HFFc6 (cell line): ENCODE data around the gene CPEB1. TPM values are rescaled to one million over a fixed set of nuclear protein-coding genes. Genes with fewer than 3 reads are reported as not detected.

ENCODE experiments used
- DNase-seq: peaks from one replicate; pipeline ENCODE4 v3.0.0-alpha.2; 2018
- H3K27ac Mint-ChIP-seq: 2 replicates; pipeline ENCODE4 v1.8.0; 2020; ENCODE audit warnings: mild to moderate bottlenecking, mixed read lengths
- H3K27me3 Mint-ChIP-seq: 2 replicates; pipeline ENCODE4 v1.8.0; 2021; ENCODE audit warnings: mild to moderate bottlenecking, moderate library complexity, mixed read lengths; ENCODE audit not compliant: insufficient read depth
- H3K36me3 Mint-ChIP-seq: 2 replicates; pipeline ENCODE4 v1.8.0; 2021; ENCODE audit warnings: low read depth, mixed read lengths
- H3K4me1 Mint-ChIP-seq: 2 replicates; pipeline ENCODE4 v1.8.0; 2020; ENCODE audit warnings: low read depth, mixed read lengths
- H3K4me3 Mint-ChIP-seq: 2 replicates; pipeline ENCODE4 v1.8.0; 2020; ENCODE audit warnings: mild to moderate bottlenecking, moderate library complexity, mixed read lengths
- H3K9me3 Mint-ChIP-seq: 2 replicates; pipeline ENCODE4 v1.8.0; 2020; ENCODE audit warnings: mild to moderate bottlenecking, mixed read lengths
- total RNA-seq, 6 experiments: library from RNA; stranded (reverse); fragmentation: NEBNext Ultra II Directional; extraction: Animal tissue kit (Norgen Biotek cat#: 25700); gene quantifications; 2 replicates in 1 of 6; 3 replicates in 5 of 6; pipeline ENCODE4 v1.2.3, GENCODE V29; 2021
- TF ChIP-seq, protein P1 (sequence below): fragments of 200-600 bp; sonication (generic); IDR thresholded peaks from 2 replicates; pipeline ENCODE4 v1.5.0; 2021; ENCODE audit warnings: antibody characterized with exemption, mild to moderate bottlenecking

Gene CPEB1
- total RNA-seq, 6 experiments from 2014 or later: 4.3 to 6.8 (median 5.6) TPM

DNA sequence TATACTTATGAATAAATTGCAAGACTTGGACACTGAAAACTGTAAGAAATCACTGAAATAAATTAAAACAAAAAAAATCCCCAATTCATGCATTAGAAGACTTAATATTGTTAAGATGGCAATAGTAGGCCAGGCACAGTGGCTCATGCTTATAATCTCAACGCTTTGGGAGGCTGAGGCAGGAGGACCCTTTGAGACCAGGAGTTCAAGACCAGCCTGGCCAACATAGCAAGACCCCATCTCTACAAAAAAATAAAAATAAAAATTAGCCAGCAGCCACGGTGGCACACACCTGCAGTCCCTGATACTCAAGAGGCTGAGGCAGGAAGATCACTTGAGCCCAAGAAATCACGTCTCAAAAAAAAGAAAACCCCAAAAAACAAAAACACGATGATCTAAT lies 35.8 kb downstream of the CPEB1 start:
- peaks cover 5% of the 10 kb centered on the region; the same call in 1 of the 2 replicates for H3K27me3 Mint-ChIP-seq
- no peak for DNase-seq
- no peak overlapping the region for H3K4me3 Mint-ChIP-seq

DNA sequence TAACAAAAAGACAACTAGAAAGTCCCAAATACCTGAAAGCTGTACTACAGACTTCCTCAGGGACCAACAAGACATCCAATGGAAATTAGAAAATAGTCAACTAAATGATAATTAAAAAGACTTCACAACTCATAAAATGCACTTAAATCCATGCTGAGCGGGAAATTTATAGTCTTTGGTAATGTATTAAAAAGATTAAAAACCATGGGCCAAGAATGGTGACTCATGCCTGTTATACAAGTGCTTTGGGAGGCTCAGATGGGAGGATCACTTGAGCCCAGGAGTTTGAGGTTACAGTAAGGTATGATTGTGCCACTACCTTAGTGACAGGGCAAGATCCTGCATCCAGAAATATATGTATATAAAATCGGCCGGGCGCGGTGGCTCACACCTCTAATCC lies 45.0 kb downstream of the CPEB1 start:
- TF ChIP-seq, protein P1, sequence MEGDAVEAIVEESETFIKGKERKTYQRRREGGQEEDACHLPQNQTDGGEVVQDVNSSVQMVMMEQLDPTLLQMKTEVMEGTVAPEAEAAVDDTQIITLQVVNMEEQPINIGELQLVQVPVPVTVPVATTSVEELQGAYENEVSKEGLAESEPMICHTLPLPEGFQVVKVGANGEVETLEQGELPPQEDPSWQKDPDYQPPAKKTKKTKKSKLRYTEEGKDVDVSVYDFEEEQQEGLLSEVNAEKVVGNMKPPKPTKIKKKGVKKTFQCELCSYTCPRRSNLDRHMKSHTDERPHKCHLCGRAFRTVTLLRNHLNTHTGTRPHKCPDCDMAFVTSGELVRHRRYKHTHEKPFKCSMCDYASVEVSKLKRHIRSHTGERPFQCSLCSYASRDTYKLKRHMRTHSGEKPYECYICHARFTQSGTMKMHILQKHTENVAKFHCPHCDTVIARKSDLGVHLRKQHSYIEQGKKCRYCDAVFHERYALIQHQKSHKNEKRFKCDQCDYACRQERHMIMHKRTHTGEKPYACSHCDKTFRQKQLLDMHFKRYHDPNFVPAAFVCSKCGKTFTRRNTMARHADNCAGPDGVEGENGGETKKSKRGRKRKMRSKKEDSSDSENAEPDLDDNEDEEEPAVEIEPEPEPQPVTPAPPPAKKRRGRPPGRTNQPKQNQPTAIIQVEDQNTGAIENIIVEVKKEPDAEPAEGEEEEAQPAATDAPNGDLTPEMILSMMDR: no peak
- no peak for DNase-seq
- H3K4me3 Mint-ChIP-seq: no peak overlapping the region
- no peaks in the 10 kb centered on the region for H3K36me3 Mint-ChIP-seq
- H3K4me1 Mint-ChIP-seq: no peaks in the 10 kb centered on the region
- no peaks in the 10 kb centered on the region for H3K9me3 Mint-ChIP-seq
- H3K27ac Mint-ChIP-seq: no peak overlapping the region
- peaks cover 2% of the 10 kb centered on the region for H3K27me3 Mint-ChIP-seq

More for the DNA sequence above, 35.8 kb downstream of the CPEB1 start:
- H3K4me1 Mint-ChIP-seq: no peaks in the 10 kb centered on the region
- TF ChIP-seq, protein P1: no peak
- H3K9me3 Mint-ChIP-seq: no peaks in the 10 kb centered on the region
- no peak overlapping the region for H3K27ac Mint-ChIP-seq
- H3K36me3 Mint-ChIP-seq: no peaks in the 10 kb centered on the region

DNA sequence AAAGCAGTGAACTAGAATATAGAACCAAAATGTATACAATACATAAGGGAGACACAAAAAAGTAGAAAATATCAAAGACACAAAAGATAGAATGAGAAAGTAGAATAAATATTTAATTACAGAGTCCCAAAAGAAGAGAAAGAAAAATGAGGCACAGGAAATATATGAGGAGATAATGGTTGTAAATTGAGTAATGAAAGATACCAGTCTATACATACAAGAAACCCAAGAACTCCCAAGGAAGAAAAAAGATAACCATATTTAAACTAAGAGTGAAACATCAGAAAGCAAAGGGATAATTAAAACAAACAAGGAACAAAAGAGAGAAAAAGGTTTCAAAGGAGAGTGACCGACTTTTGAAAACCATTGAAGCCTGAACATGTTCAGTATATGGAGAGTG lies 47.3 kb downstream of the CPEB1 start:
- Mint-ChIP-seq H3K4me1 (no peaks in the 10 kb centered on the region), H3K36me3 (no peaks in the 10 kb centered on the region), H3K9me3 (no peaks in the 10 kb centered on the region), H3K27me3 (peaks cover 11% of the 10 kb centered on the region), H3K4me3 (no peak overlapping the region), H3K27ac (no peak overlapping the region)
- no peak for DNase-seq
- TF ChIP-seq, protein P1: no peak

DNA sequence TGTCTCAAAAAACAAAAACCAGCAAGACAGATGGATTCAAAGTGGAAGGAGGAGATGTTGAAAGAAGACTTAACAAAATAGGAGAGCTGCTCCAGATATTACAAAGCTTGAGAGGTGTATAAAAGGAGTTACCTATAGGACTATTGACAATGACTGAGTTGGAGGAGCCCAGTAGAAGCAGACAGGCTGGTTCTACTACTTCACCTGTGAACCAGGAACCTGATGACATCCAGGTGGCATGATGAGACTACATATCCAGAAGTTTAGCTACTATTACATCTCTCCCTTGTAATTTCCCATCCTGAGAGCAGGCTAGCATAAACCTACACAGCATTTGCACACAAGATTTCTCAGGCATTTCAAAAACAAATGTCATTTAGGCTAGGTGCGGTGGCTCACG lies 49.3 kb downstream of the CPEB1 start:
- peaks cover 15% of the 10 kb centered on the region for H3K27me3 Mint-ChIP-seq
- H3K4me3 Mint-ChIP-seq: no peak overlapping the region
- DNase-seq: no peak
- H3K4me1 Mint-ChIP-seq: no peaks in the 10 kb centered on the region
- no peaks in the 10 kb centered on the region for H3K9me3 Mint-ChIP-seq
- TF ChIP-seq, protein P1: no peak
- no peaks in the 10 kb centered on the region for H3K36me3 Mint-ChIP-seq
- H3K27ac Mint-ChIP-seq: no peak overlapping the region

DNA sequence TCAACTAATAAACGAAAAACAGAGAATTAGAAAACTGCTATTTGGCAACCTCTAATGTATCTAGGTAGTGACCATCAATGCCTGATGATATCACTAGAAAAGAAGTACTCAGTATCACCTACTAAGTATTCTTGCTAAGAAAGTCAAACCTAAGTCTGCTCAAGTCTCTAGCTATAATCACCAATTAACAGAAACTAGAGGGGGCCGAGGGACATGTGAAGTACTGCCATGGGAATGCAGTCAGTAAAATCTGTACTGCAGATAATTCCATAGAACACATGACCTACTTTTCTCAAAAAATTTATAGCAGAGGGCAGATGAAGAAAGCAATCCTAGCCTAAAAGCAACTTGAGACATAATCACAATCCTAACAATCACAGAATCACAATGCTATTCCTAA lies 51.4 kb downstream of the CPEB1 start:
- no peaks in the 10 kb centered on the region for H3K4me1 Mint-ChIP-seq
- peaks cover 17% of the 10 kb centered on the region for H3K27me3 Mint-ChIP-seq
- DNase-seq: no peak
- no peaks in the 10 kb centered on the region for H3K9me3 Mint-ChIP-seq
- no peak overlapping the region for H3K4me3 Mint-ChIP-seq
- no peaks in the 10 kb centered on the region for H3K36me3 Mint-ChIP-seq
- no peak overlapping the region for H3K27ac Mint-ChIP-seq
- TF ChIP-seq, protein P1: no peak

DNA sequence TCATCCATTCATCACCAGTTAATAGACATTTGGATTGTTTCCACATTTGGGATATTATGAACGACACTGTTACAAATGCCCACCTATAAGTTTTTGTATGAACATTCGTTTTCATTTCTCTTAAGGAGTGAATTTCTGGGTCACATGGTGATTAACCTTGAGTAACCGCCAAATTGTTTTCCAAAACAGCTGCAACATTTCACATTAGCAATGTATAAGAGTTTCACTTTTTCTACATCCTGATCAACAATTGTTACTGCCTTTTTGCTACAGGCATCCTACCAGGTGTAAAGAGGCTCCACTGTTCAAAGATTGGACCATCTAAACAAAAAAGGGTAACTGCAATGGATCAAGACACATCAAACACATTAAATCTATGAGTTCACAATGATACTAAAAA lies 52.0 kb downstream of the CPEB1 start:
- no peak for DNase-seq
- H3K36me3 Mint-ChIP-seq: no peaks in the 10 kb centered on the region
- H3K27me3 Mint-ChIP-seq: peaks cover 17% of the 10 kb centered on the region
- no peaks in the 10 kb centered on the region for H3K9me3 Mint-ChIP-seq
- no peaks in the 10 kb centered on the region for H3K4me1 Mint-ChIP-seq
- TF ChIP-seq, protein P1: no peak
- no peak overlapping the region for H3K4me3 Mint-ChIP-seq
- no peak overlapping the region for H3K27ac Mint-ChIP-seq
